Fibroblast of peridontal ligament (primary cell): ENCODE data around the gene VDAC1.
A peak's percentile ranks its signal among the peaks of the same experiment; 100 is the strongest.
"Not testable (repeated sequence)": the region's sequence is repeated elsewhere in the genome, so short reads cannot be mapped to it uniquely, and the experiment has no call there.

ENCODE experiments used
- DNase-seq: peaks from one replicate; pipeline ENCODE4 v3.0.0-alpha.2; 2010; ENCODE audit errors: extremely low read depth

Gene VDAC1

DNA sequence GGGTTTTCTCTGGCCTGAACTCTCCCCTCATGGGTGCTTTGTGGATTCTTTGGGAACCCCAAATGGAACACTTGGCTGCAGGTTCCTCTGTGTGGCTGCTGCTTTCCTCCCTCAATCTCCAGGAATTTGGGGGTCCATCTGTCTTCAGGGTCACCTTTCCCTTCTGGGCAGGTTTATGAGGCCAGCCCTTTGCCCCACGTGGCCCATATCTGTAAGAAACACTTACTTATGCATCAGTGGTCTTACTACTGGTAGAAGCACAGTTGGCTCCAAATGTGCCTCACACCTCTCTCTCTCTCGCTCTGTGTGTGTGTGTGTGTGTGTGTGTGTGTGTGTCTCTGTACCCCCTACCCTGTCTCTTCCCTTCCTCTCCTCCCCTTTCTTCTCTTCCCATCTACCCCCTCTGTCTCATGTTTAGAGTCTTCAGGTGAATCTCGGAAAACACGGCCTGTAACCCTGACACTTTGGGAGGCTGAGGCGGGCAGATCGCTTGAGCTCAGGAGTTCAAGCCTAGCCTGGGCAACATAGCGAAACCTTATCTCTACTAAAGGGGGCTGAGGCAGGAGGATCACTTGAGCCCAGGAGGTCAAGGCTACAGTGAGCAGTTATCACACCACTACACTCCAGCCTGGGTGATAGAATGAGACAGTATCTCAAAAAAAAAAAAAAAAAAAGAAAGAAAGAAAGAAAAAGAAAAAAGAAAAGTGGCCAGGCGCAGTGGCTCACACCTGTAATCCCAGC, 63.1 kb downstream of the VDAC1 start:
- no peak for DNase-seq

- DNase-seq: no peak
These were observed 65.1 kb downstream of the VDAC1 start for GRCh38 chr5:133939668-133940067.

DNA sequence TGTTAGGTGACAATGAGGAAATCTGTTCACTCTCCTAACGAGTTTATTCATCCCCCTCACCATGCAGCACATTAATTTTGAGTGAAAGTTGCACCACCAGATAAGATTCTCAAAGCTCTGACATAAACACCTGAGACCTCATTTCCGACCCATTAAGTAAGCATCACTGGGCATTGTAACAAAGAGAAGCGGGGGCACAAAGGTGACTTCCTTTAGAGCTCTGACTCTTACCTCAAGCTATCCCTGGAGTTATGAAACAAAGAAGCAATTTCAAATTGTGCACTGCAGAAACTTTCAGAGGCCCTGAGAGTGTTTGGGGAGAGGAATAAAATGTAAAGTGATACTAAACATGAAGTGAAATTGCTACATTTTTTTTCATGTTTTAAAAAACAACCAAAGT, 65.8 kb downstream of the VDAC1 start:
- DNase-seq: no peak

GRCh38 chr5:133938039-133938821, 66.5 kb downstream of the VDAC1 start:
- DNase-seq: no peak

DNA sequence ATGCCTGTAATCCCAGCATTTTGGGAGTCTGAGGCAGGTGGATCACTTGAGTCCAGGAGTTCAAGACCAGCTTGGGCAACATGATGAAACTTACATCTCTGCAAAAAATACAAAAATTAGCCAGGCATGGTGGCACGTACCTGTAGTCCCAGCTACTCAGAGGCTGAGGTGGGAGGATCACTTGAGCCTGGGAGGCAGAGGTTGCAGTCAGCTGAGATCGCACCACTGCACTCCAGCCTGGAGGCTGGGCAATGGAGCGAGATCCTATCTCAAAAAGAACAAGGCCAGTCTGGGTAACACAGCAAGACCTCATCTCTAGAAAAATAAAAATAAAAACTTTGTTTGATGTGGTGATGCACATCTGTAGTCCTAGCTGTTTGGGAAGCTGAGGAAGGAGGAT, 67.1 kb downstream of the VDAC1 start:
- DNase-seq: not testable (repeated sequence)

GRCh38 chr5:133936651-133937015, 68.1 kb downstream of the VDAC1 start:
- DNase-seq: no peak

DNA sequence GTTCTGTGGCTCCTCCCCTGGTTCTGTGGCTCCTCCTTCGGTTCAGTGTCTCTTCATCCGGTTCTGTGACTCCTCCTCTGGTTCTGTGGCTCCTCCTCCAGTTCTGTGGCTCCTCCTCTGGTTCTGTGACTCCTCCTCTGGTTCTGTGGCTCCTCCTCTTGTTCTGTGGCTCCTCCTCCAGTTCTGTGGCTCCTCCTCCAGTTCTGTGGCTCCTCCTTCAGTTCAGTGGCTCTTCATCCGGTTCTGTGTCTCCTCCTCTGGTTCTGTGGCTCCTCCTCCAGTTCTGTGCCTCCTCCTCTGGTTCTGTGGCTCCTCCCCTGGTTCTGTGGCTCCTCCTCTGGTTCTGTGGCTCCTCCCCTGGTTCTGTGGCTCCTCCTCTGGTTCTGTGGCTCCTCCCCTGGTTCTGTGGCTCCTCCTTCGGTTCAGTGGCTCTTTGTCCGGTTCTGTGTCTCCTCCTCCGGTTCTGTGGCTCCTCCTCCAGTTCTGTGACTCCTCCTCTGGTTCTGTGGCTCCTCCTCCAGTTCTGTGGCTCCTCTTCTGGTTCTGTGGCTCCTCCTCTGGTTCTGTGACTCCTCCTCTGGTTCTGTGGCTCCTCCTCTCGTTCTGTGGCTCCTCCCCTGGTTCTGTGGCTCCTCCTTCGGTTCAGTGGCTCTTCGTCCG, 68.7 kb downstream of the VDAC1 start:
- DNase-seq: not testable (repeated sequence)

DNA sequence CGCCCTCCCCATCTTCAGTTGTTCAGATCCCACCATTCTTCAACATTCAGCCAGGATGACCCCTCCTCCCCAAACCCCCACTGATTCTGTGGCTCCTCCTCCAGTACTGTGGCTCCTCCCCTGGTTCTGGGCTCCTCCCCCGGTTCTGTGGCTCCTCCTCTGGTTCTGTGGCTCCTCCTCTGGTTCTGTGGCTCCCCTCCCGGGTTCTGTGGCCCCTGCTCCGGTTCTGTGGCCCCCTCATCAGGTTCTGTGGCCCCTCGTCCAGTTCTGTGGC, 69.2 kb downstream of the VDAC1 start:
- DNase-seq: no peak

DNA sequence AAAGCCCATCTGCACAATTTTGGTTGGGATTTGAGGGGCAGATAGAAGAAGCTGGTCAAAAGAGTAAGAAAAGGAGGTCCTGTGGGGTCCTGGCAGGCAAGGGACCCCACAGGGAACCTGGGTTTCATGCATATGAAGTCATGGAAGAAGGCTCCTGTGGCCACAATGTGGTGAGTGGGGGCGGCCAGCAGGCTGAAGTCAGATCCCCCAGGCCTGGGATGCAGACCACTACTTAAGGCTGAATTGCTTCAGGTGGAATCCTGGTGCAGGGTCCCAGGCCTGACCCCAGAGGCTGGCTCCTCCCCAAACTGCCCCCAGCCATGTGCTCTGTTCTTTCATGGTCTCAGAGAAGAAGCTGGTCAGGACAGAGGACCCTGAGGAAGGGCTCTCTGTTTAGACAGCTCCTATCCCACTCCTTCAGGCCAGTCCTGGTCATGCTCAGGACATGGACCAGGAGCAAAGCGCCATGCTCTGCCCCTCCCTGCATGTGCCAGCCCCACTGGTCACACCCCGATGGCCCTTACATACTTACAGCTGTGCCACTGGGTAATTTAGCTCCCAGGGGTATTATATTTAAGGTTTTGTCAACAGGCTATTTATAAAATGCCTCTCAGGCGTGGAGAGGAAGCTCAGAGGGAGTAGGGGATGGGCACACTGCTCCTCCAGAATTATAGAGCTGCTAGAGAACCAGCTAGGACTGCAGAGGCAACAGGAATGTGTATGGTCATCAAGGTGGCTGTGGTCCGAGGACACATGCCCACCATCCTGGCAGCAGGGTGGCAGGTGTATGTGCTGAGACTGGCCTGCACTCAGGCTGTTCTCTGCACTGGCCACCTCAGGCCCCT, 69.7 kb downstream of the VDAC1 start:
- no peak for DNase-seq

- no peak for DNase-seq
These were observed 70.5 kb downstream of the VDAC1 start for GRCh38 chr5:133934311-133934710.

DNA sequence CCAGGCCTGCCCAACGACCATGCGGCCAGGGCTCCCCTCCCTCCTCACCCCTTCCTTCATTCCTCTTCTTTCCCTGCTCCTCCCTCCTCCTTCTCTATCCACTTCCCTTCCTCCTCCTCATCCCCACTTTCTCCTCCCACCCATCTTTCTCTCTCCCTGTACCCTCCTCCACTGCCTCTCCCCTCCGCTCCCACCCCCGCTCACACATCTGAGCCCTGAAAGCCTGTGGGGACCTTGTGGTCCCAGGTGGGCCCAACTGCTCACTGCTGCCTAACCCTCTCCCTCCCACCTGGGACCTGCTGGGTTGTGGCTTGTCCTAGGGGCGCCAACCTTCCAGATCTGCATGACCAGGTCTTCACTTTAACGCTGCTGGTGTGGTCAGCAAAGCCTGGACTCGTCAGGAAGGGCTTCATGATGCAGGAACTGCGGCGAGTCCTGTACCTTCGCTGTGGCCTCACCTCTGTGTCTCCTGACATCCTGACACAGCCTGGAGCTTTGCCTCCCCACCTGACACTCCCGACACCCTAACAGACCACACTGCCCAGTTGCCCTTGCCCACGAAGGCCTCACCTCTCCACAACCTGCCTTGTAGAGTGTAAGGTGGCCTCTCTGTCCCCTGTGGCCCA, 71.0 kb downstream of the VDAC1 start:
- no peak for DNase-seq

DNA sequence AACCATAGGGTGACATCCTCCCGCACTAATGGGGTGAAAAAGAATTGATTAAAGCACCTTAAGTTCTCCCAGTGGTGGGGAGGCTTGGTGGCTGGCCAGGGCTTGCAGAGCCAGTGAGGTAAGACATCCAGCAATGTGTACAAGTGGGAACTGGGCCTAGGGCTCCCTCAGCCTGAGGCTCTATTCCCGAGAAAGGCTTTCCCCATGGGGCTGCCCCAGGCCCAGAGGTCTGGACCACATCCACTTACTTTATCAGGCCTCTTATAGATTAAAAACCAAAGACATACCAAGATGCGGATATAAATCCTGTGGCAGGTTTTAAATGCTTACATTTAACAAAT, 71.6 kb downstream of the VDAC1 start:
- no peak for DNase-seq

GRCh38 chr5:133932441-133933168, 72.2 kb downstream of the VDAC1 start:
- no peak for DNase-seq

DNA sequence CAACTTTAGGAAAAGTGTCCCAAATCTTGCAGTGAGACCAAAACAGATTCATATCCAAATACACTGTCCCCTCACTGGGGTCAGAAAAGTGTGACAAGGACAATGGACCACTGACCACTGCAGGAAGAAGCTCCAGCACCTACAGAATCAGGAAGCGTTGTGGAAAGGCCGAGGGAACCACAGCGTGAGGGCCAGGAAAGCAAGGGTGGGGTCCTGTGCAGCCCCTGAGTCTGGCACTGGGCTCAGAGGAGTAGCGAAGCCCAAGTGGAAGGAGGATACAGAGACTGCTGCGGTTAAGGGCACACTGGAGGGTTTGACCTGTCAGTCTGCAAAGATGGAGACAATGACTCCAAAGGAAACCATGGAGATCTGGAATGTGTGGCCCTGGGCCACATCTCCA, 73.2 kb downstream of the VDAC1 start:
- no peak for DNase-seq

DNA sequence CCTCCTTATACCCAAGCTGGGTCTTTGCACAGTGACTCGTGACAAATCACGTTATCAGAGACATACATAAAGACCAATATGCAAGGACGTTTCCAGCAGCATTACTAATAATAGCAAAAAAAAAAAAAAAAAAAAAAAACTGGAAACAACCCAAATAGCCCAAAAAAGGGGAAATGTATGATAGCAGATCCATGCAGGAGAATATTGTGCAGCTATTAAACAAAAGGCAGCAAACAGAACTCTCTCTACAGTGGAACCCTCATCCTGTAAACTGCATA, 74.0 kb downstream of the VDAC1 start:
- DNase-seq: no peak

DNA sequence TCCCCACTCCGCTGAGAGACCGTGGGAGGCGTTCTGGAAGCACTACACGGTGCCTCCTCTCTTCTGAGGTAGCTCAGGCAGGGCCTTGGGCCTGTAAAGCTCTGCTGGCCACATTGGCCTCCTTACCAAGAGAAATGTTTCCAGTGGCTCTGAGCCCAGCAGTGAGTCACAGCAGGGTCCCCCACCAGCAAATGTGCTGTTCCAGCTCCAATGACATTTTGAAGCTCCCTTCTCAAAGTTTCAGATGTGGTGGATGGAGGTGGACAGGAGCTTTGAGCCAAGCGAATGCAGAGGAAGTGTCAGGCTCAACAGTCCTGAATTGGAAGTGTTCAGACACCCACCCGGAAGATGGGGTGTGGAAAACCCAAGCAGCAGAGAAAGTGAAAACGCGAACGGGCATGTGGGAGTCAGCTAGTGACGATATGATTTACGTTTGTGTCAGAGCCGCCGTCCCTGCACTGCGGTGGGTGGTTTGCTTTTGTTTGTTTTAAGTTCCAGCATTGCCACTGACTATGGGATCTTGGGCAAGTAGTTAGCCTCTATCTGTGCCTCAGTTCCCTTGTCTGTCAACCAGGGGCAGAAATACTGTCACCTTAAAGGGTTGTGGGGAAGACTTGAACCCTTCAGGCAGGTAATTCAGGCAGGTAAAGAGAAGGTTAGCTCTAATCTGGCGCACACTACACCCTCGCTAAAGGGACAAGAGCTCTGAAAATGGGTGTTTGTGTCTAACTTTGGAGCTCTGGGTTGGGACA, 74.5 kb downstream of the VDAC1 start:
- peak; percentile 57 for DNase-seq

GRCh38 chr5:133928587-133929393, 76.0 kb downstream of the VDAC1 start:
- no peak for DNase-seq

DNA sequence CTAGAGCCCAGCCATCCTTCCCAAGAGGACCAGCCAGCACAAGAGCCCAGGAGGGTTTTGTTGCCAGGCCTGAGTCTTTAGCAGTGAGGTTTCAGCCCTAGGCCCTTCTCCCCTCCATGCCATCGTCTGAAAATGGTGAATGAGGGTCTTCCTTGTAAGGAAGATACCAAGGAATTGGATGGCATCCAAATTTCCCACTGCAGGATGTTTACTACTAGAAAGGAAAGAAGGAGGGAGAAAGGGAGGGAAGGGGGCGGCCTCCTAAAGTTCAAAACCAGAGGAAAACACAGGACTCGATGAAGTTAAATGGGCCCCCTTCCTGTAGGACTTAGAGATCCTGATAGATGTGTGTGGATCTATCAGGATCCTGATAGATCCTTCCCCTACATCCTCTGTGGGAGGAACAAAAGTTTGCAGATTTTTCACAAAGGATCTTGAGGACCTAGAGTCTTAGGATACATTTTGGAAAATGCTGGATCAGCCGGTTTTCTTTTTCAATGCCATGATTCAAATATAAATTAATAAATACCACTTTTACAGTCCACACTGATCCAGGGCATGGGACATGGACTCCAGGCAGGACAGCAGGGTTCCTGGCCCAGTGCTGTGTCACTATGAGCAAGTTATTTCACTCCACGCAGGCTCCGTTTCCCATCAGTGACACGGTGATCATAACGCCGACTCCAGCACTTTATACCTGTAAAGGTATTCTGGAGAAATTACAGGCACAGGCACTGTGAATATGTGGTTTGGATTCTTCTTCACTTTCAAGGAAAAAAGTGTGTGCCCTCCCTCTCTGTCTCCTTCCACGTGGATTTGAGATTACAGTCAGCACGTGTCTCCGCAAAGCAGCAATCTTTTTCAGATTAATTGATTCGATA, 77.2 kb downstream of the VDAC1 start:
- DNase-seq: no peak
